HG03575 (cell line): ENCODE measurements around the gene CACNB4.
"Not testable (repeated sequence)": the region's sequence is repeated elsewhere in the genome, so short reads cannot be mapped to it uniquely, and the experiment has no call there.

Experiments
- ATAC-seq: cut with Tn5 transposase; IDR thresholded peaks from one replicate; pipeline ENCODE4 v1.9.1; 2021; ENCODE audit not compliant: unreplicated experiment, insufficient number of reproducible peaks, low FRiP score; ENCODE audit errors: extremely low read depth

The CACNB4 gene

DNA sequence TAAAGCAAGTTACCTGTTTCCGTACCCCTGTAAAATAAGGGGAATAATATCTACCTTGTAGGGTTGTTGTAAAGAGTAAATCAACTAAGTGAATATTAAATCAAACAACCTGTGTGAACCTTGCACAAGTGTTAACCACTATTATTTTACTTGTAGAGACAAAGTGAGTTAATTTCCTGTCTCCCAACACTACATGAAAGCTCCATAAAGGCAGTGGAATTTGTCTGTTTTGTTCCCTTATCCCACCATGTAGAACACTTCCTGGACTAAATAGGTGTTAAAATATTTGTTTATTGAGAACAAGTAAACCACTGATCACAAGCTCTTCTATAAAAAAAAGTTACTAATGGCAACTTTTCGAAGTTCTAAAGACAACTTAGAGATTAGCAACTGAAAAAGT lies 274.0 kb downstream of the CACNB4 start:
- no peak for ATAC-seq

DNA sequence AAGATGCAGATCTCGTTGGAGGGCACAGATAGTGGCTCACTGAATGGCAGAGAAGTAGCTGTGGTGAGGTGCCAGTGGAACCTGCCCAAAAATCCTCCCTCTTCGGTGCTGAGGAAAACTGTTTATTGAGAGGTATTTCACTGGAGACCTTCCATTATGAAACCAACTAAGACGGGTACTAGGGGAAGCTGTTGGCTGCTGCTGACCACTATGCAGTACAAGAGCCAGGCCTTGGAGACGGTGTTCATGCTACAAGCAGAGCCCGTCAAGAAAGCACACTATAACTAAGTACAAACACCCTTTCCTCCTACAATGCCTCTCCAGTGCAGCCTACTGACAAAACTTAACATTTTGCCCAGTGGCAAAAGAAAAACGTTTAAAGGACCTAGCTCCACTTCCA lies 275.2 kb downstream of the CACNB4 start:
- ATAC-seq = no peak

DNA sequence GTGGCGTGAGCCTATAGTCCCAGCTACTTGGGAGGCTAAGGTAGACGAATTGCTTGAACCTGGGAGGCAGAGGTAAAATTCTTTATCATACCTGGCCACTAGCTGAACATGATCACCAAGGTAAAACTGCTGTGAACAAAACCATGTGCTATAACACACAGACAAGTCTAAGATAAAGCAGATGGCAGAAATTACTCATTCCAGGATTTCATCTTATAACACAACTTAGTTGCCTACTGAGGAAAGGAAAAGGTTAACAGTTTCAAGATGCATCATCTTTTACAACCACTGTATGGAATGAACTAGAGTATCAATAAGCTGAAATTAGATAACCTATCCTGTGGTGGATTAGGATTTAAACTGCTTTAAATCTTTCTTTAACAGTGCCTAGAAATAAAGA lies 278.9 kb downstream of the CACNB4 start:
- ATAC-seq = peak; percentile 81

DNA sequence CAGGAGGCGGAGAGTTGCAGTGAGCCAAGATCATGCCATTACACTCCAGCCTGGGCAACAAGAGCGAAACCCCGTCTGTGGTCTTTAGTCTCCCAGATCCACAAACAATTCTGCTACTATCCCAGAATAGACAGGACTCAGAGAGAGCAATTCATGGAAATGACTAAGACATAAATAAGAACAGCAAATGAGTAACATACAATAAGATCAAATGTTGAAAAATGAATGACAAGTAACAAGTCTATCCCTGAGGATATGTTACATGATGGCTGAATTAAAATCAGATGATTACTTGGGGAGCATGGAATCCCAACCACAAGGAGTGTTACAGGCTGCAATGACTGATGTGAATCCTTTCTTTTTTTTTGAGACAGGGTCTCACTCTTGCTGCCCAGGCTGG lies 280.9 kb downstream of the CACNB4 start:
- ATAC-seq = no peak

DNA sequence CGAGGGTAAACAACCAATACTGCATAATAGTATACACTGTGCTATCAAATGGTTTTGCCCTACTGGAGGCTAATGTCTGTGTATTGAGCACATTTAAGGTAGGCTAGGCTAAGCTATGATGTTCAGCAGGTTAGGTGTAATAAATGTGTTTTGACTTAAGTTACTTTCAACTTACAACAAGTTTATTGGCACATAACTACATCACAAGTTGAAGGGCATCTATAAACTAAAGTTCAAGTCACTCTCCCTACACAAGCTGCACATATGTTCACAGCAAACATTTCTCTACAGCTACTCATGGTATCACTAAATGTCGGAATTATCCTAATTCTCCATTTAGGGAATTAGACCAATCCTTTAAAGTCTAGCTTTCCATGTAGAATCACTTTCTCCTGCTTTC lies 282.0 kb downstream of the CACNB4 start:
- no peak for ATAC-seq

DNA sequence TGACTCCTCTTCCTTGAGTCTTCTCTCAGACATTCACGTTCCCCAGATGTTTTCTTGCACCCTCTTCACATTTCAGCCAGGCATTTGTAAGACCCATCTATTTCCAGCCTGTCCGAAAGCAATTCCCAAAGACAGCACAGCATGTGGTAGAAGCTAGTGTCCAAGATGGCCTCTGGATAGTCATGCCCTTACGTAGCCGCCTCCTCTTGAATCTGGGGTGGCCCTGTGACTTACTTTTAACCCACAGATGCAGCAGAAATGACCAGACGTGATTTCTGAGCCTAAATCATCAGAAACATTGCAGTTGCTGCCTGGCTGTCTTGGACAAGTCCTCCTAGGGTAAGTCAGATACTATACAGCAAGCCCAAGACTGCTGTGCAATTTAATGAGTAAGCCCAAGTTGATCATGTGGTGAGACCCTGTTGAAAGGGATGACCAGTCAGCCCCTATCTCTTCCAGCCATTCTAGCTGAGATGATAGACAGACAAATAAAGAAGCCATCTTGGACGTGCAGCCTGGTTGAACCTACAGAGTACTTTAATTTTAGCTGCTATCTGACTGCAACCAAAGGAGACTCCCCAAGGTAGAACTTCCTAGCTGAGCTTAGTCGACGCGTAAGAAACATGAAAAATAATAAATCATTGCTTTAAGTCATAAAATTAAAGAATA lies 282.9 kb downstream of the CACNB4 start:
- no peak for ATAC-seq

DNA sequence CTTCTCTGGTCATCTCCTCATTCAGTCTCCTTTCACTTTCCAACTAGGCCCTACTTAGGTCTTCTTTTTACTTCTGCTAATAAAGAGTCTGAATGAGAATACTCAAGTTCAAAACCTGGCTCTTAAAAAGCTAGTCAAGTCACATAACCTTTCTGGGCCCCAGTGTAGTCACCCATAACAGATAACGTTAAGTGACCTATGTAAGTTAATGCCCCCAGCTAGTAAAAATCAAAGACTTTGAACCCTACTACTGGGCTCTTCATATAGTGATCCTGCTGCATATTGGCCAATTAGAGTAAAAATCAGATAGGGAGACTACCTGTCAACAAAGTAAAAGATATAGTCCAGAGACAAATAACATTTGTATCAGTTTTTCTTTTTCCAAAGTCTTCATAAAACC lies 288.4 kb downstream of the CACNB4 start:
- no peak for ATAC-seq

DNA sequence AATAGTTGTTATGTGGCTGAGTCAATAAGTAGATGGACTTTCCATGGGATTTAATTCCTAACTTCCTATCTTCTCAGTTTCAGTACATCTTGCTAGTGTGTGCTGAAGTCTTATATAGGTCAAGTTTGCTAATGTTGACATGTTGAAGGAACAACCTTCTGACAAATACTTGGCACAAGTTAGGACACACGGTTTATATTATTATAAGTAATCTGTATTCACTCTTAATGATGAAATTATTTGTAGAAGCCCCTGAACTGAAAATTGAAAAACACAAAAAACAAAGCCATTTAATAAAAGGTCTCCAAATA lies 289.8 kb downstream of the CACNB4 start:
- no peak for ATAC-seq

DNA sequence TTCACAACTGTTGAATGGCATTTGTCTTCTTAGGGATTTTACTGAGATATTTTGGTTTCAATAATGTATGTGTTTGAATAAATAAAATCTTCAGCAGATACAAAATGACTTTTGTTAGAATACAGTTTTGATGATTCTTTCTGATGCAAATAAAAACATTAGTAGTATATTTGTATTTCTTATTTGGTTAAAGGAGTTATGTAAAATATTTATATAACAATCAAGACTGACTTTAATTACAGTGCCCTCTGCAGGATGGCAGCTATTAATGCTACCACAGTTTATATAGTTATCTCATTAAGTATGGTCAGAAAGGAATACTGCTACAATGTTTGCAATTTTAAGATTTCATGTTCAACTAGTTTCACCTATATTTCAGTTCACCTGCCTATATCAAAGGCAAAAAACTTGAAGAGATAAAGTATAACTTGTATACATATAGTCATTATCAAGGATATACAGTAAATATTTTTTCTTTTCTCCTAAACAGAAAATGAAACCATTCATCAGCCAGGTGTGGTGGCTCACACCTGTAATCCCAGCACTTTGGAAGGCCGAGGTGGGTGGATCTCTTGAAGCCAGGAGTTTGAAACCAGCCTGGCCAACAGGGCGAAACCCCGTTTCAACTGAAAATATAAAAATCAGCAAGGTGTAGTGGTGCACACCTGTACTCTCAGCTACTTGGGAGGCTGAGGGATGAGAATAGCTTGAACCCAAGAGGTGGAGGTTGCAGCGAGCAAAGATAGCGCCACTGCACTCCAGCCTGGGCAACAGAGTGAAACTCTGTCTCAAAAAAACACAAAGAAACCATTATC lies 290.4 kb downstream of the CACNB4 start:
- ATAC-seq = no peak

DNA sequence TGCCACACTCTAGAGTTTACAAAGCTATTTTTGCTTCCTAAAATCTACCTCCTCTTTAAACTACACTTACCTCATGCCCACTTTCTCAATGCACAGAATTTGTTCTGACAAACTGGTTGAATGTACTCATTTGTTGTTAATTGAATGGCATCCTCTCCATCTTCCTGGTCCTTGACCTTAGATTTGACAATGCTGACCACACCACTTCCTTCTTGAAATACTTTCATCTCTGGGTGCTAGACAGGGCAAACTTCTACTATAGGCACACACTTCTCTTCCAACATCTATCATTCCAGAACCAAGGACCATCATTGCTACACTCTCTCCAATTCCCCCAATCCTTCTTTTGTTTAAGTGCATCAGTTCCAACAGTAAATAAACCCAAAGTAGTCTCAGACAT lies 292.9 kb downstream of the CACNB4 start:
- no peak for ATAC-seq

DNA sequence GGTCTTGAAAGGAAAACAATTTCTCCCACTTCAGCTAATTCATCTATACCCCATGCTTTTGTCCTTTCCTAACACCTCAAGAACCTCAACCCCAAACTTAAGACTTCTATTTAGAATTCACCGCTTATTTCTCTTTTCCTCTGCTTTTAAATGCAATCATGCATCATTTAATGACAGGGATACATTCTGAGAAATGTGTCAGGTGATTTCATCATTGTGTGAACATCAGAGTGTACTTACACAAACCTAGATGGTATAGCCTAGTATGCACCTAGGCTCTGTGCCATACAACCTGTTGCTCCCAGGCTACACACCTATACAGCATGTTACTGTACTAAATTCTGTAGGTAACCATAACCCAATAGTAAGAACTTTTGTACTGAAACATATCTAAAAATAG lies 293.5 kb downstream of the CACNB4 start:
- no peak for ATAC-seq

DNA sequence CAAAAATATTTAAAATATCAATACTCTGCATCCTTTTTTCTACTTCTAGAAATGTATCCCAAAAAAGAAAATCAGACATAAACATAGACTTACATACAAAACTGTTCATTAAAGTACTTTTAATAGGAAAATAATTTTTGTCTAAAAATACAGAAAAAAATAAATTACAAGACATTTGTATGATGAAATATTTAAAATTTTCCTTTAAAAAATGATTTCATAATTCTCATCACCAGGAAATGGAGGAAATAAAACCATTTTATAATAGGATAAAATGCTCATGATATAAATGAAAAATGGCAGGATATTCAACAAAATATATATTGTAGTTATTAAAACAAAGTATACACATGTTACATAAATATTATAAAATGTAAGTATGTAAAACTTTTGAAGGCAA lies 295.0 kb downstream of the CACNB4 start:
- ATAC-seq = no peak

DNA sequence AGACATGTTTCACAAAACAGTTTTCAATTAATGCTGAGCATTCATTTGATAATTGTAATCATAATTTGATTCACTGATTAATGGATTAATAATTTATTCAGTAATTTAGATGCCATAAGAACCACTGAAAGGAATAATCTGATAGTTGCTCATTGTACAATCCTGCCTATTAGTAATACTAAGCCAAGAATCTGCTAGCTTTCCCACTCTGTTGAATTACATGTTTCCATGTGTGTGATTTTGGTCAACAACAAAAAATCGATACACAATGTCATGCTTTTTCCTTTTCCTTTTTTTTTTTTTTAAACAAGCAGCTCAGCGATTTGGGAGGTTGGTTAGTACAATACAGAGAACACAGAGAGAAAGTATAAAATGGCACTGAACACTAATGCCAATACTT lies 296.5 kb downstream of the CACNB4 start:
- ATAC-seq = no peak

DNA sequence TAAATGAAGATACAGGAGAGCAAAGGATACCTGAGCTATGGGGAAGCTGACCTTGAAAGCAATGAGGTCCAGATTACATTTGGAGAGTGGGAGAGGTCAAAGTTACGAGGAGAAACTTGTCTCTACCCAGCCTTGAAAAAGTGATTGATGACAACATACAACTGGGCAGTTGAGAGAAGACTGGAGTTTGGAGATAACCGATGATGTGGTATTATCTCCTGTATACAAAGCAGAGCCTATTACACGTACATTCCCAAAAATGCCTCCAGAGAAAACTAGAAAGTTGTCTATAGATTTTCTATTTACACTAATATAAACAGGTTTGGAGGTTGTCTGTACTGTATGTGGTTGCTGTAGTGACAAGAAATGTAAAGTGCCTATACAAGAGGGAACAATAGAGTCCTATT lies 299.0 kb downstream of the CACNB4 start:
- ATAC-seq = no peak

DNA sequence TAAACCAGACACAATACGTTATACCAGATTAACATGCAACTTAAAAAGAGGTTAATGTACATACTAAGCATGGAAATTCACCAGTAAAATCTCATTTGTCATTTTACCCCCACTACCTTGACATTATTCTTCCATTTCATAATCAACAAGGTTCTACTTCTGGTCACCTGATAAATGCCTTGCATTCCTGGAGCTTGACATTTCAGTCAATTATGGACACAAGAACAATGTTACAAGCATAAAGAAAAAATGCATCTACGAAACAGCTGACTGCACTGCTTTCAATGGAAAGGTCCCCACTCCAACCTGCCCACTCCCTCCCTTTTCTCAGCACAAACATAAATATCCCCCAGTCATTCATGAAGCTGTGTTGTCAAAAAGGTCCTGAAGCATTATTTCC lies 302.1 kb downstream of the CACNB4 start:
- no peak for ATAC-seq

DNA sequence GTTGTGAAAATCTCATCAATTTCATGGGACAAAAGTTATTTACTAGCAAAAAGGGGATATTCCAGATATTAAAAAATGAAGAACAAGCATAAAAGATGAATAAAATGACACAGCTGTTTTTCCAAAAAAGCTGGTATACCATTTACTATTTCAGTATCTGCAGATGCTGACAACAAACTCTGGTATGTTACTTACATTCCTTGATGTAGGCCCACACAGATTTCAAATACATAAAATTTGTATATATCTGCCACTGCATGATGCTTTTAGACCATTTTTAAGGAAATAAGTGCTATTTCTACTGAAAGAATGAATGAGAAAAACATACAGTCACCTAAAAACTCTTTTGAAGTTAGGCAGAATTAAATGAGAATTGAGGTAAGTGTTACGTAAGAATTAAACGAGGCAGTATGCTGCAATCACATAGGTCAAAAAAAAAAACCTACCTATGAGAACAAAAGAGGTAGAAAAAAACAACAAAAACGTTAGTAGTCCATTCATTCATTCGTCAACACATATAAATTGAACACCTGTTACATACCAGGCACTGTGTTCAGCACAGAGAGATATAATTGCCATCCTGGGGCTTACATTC lies 303.1 kb downstream of the CACNB4 start:
- ATAC-seq = no peak

DNA sequence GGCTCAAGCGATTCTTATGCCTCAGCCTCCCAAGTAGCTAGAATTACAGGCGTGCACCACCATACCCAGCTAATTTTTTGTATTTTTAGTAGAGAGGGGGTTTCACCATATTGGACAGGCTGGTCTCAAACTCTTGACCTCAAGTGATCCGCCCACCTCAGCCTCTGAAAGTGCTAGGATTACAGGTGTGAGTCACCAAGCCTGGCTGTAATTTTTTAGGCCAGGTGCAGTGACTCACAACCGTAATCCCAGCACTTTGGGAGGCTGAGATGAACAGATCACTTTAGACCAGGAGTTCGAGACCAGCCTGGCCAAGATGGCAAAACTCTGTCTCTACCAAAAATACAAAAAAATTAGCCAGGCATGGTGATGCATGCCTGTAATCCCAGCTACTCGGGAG lies 304.4 kb downstream of the CACNB4 start:
- not testable (repeated sequence) for ATAC-seq

DNA sequence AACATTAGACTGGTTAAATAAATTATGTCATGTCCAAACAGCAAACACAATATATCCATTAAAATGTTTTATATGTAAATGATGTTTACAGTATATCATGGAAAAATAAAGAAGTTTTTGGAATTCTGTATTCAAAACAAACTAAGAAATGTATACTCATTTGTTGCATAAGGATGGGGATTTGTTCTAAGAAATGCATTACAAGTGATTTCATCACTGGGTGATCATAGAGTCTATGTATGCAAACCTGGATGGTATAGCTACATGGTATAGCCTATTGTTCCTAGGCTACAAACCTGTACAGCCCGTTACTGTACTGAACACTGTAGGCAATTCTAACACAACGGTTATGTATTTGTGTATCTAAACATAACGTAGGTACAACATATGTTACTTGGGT lies 305.7 kb downstream of the CACNB4 start:
- no peak for ATAC-seq

DNA sequence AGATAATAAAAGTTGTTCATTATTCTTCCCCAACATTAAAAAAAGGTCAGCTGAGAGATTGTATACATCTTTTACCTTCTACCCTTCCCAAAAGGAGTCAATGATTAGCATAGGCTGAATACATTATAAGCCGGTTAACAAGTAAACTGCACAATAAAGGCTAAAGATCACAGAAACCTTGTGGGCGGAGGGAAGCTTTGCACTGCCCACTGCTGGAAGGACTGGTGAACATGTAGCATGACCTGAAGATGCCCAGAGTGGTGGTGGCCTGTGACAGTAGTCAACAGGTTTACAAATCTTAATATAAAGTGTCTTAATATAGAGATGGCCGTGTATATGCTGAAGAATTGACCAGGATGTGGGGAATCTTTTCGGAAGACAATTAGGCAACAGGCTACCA lies 306.3 kb downstream of the CACNB4 start:
- ATAC-seq = no peak

DNA sequence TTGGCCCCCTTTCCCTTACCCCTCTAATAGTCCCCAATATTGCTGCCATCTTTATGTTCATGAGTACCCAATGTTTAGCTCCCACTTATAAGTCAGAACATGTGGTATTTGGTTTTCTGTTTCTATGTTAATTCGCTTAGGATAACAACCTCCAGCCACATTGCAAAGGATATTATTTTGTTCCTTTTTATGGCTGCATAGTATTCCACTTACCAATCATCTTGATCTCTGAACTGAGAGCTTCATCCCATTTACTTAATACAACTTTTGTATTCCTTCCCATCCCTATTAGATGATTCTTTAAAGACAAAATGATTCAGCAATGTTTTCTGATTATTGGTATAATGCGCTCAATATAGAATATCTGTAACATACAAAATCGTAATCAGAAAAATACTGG lies 307.3 kb downstream of the CACNB4 start:
- ATAC-seq = no peak

DNA sequence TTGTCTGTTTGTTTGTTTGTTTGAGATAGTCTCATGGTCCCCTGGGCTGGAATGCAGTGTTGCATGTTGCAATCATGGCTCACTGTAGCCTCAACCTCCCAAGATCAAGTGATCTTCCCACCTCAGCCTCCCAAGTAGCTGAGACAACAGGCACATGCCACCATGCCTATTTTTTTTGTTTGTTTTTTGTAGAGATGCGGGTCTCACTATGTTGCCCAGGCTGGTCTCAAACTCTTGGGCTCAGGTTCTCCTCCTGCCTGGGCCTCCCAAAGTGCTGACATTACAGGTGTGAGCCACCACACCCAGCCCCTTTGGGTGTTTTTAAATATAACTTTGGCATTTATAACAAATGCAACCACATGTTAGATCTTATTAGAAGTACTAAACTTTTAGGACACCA lies 308.2 kb downstream of the CACNB4 start:
- no peak for ATAC-seq
